ENCODE results near the gene MARS1. TPM values are rescaled to one million over a fixed set of nuclear protein-coding genes. Genes with fewer than 3 reads are reported as not detected.
A peak's percentile ranks its signal among the peaks of the same experiment; 100 is the strongest.

MARS1 gene
- total and polyA plus RNA-seq, 3 experiments from 2014 or later = 89.8 to 398 (median 386) TPM

GRCh38 chr12:57467915-57468314 lies 20.0 kb upstream of the MARS1 start:
- POLR2A ChIA-PET = no interaction called here
- Histone ChIP-seq H3K9me3 (ENCODE audit: low read length) (no peaks in the 10 kb centered on the region), H3K4me1 (ENCODE audit: insufficient read depth, low read length) (peaks cover 27% of the 10 kb centered on the region), H3K4me3 (ENCODE audit: low read length) (no peak overlapping the region), H3K36me3 (ENCODE audit: insufficient read depth, low read length) (peaks cover 29% of the 10 kb centered on the region), H3K27ac (ENCODE audit: low read depth, low read length) (no peak overlapping the region), H3K27me3 (ENCODE audit: insufficient read depth, low read length, poor library complexity, severe bottlenecking) (no peaks in the 10 kb centered on the region)
- Mint-ChIP-seq H3K36me3 (peaks cover 0 to 54% (median 11%) of the 10 kb centered on the region in 3 donors), H3K9me3 (peaks cover 0 to 2% (median 0%) of the 10 kb centered on the region in 5 donors), H3K27ac (peak overlapping the region in 5 of 8 donors; percentile 0 to 87 (median 72)), H3K4me3 (no peak overlapping the region), H3K4me1 (peaks cover 21 to 40% (median 21%) of the 10 kb centered on the region in 3 donors), H3K27me3 (peaks cover 0 to 2% of the 10 kb centered on the region in 2 donors)
- CTCF ChIA-PET = no interaction called here
- DNase-seq = no peak

DNA sequence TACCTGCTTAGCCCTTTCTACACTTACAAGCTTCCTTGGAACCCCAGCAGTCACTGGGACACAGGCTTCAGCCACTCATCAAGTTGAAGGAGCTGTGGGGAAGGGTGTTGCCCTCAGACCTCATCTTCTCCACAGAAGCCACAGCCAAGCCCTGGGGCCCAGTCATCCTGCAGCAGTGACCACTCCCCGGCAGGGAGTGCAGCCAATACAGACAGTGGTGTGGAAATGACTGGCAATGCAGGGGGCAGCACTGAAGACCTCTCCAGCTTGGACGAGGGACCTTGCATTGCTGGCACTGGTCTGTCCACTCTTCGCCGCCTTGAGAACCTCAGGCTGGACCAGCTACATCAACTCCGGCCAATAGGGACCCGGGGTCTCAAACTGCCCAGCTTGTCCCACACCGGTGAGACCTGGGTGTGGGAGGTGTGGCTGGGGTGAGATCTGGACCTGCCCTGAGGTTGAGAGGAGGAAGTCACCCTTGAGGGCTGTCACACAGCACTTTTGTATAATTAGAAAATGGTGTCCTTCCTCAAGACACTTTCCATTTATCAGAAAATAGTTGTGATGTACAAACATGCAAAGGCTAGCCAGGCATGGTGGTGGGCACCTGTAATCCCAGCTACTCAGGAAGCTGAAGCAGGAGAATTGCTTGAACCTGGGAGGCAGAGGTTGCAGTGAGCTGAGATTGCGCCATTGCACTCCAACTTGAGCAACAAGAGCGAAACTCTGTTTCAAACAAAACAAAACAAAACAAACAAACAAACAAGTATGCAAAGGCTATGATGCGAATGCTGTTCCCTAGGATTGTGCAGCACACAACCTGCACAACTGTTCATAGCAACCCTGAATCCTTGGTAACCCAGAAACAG lies 18.3 kb upstream of the MARS1 start:
- H3K36me3 Mint-ChIP-seq = peaks cover 8 to 68% (median 22%) of the 10 kb centered on the region in 3 donors
- H3K4me1 Mint-ChIP-seq = peaks cover 34 to 51% (median 34%) of the 10 kb centered on the region in 3 donors
- DNase-seq = no peak
- no peak overlapping the region for H3K4me3 ChIP-seq (ENCODE audit: low read length)
- no peaks in the 10 kb centered on the region for H3K9me3 ChIP-seq (ENCODE audit: low read length)
- no peaks in the 10 kb centered on the region for H3K27me3 Mint-ChIP-seq
- H3K27ac ChIP-seq (ENCODE audit: low read depth, low read length) = no peak overlapping the region
- H3K36me3 ChIP-seq (ENCODE audit: insufficient read depth, low read length) = peaks cover 42% of the 10 kb centered on the region
- ChIA-PET CTCF (interaction anchor here (1.8 to 1.9 kb wide), 2 partner anchors 9 to 11 kb away, joined by 7 to 9 read pairs; partner anchors contain the start of gene GLI1), POLR2A (no interaction called here)
- H3K4me3 Mint-ChIP-seq = no peak overlapping the region
- peaks cover 0 to 2% (median 0%) of the 10 kb centered on the region in 5 donors for H3K9me3 Mint-ChIP-seq
- H3K4me1 ChIP-seq (ENCODE audit: insufficient read depth, low read length) = peaks cover 40% of the 10 kb centered on the region
- peak overlapping the region in 6 of 8 donors; percentile 14 to 75 (median 47) for H3K27ac Mint-ChIP-seq
- H3K27me3 ChIP-seq (ENCODE audit: insufficient read depth, low read length, poor library complexity, severe bottlenecking) = no peaks in the 10 kb centered on the region

- peaks cover 0 to 2% (median 0%) of the 10 kb centered on the region in 5 donors for H3K9me3 Mint-ChIP-seq
- Histone ChIP-seq H3K27me3 (ENCODE audit: insufficient read depth, low read length, poor library complexity, severe bottlenecking) (no peaks in the 10 kb centered on the region), H3K4me3 (ENCODE audit: low read length) (no peak overlapping the region), H3K36me3 (ENCODE audit: insufficient read depth, low read length) (peaks cover 48% of the 10 kb centered on the region), H3K27ac (ENCODE audit: low read depth, low read length) (no peak overlapping the region), H3K9me3 (ENCODE audit: low read length) (no peaks in the 10 kb centered on the region), H3K4me1 (ENCODE audit: insufficient read depth, low read length) (peaks cover 49% of the 10 kb centered on the region)
- peaks cover 9 to 74% (median 25%) of the 10 kb centered on the region in 3 donors for H3K36me3 Mint-ChIP-seq
- POLR2A ChIA-PET = interaction anchor here (1.0 kb wide), 1 partner anchor 10 kb away, joined by 4 read pairs; no protein-coding TSS in a partner anchor
- no peak overlapping the region for H3K27ac Mint-ChIP-seq
- no peak overlapping the region for H3K4me3 Mint-ChIP-seq
- no peaks in the 10 kb centered on the region for H3K27me3 Mint-ChIP-seq
- no peak for DNase-seq
- H3K4me1 Mint-ChIP-seq = peaks cover 39 to 54% (median 40%) of the 10 kb centered on the region in 3 donors
- CTCF ChIA-PET = interaction anchor here (1.8 to 1.9 kb wide), 2 partner anchors 10 to 11 kb away, joined by 7 to 9 read pairs; partner anchors contain the start of gene GLI1
Observed at GRCh38 chr12:57470286-57470969, 17.4 kb upstream of the MARS1 start.

GRCh38 chr12:57470970-57471656 lies 16.8 kb upstream of the MARS1 start:
- ChIA-PET POLR2A (interaction anchor here (1.0 kb wide), 1 partner anchor 11 kb away, joined by 4 read pairs; no protein-coding TSS in a partner anchor), CTCF (interaction anchor here (0.7 to 1.8 kb wide), 4 partner anchors 8 to 14 kb away, joined by 3 to 9 read pairs (median 5); partner anchors contain the start of gene GLI1)
- no peak for DNase-seq
- Mint-ChIP-seq H3K4me1 (peaks cover 40 to 61% (median 46%) of the 10 kb centered on the region in 3 donors), H3K27ac (peak overlapping the region in 6 of 8 donors; percentile 17 to 94 (median 62)), H3K36me3 (peaks cover 9 to 80% (median 26%) of the 10 kb centered on the region in 3 donors), H3K9me3 (peaks cover 0 to 2% (median 0%) of the 10 kb centered on the region in 5 donors), H3K4me3 (no peak overlapping the region), H3K27me3 (no peaks in the 10 kb centered on the region)
- Histone ChIP-seq H3K9me3 (ENCODE audit: low read length) (no peaks in the 10 kb centered on the region), H3K27me3 (ENCODE audit: insufficient read depth, low read length, poor library complexity, severe bottlenecking) (no peaks in the 10 kb centered on the region), H3K4me1 (ENCODE audit: insufficient read depth, low read length) (peaks cover 56% of the 10 kb centered on the region), H3K27ac (ENCODE audit: low read depth, low read length) (no peak overlapping the region), H3K4me3 (ENCODE audit: low read length) (no peak overlapping the region), H3K36me3 (ENCODE audit: insufficient read depth, low read length) (peaks cover 48% of the 10 kb centered on the region)

DNA sequence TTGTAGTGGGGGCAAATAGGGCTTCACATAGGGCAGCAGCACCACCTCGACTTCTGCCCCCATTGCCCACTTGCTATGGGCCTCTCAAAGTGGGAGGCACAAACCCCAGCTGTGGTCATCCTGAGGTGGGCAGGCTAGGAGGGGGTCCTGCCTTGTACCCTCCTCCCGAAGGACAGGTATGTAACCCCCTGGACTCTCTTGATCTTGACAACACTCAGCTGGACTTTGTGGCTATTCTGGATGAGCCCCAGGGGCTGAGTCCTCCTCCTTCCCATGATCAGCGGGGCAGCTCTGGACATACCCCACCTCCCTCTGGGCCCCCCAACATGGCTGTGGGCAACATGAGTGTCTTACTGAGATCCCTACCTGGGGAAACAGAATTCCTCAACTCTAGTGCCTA lies 16.2 kb upstream of the MARS1 start:
- Mint-ChIP-seq H3K27me3 (no peaks in the 10 kb centered on the region), H3K36me3 (peaks cover 9 to 85% (median 28%) of the 10 kb centered on the region in 3 donors), H3K4me3 (peak overlapping the region in 1 of 7 donors; percentile 82), H3K9me3 (peaks cover 0 to 2% (median 0%) of the 10 kb centered on the region in 5 donors), H3K4me1 (peaks cover 45 to 65% (median 51%) of the 10 kb centered on the region in 3 donors), H3K27ac (peak overlapping the region in 4 of 8 donors; percentile 64 to 94 (median 82))
- H3K4me3 ChIP-seq (ENCODE audit: low read length) = no peak overlapping the region
- CTCF ChIA-PET = interaction anchor here (0.7 to 1.8 kb wide), 3 partner anchors 9 to 14 kb away, joined by 3 to 6 read pairs (median 4); no protein-coding TSS in a partner anchor
- H3K4me1 ChIP-seq (ENCODE audit: insufficient read depth, low read length) = peaks cover 61% of the 10 kb centered on the region
- H3K9me3 ChIP-seq (ENCODE audit: low read length) = no peaks in the 10 kb centered on the region
- H3K27me3 ChIP-seq (ENCODE audit: insufficient read depth, low read length, poor library complexity, severe bottlenecking) = no peaks in the 10 kb centered on the region
- H3K36me3 ChIP-seq (ENCODE audit: insufficient read depth, low read length) = peaks cover 48% of the 10 kb centered on the region
- no peak for DNase-seq
- POLR2A ChIA-PET = no interaction called here
- no peak overlapping the region for H3K27ac ChIP-seq (ENCODE audit: low read depth, low read length)

GRCh38 chr12:57472391-57472790 lies 15.5 kb upstream of the MARS1 start:
- peaks cover 9 to 88% (median 28%) of the 10 kb centered on the region in 3 donors for H3K36me3 Mint-ChIP-seq
- Histone ChIP-seq H3K9me3 (ENCODE audit: low read length) (no peaks in the 10 kb centered on the region), H3K4me3 (ENCODE audit: low read length) (no peak overlapping the region), H3K27me3 (ENCODE audit: insufficient read depth, low read length, poor library complexity, severe bottlenecking) (no peaks in the 10 kb centered on the region), H3K27ac (ENCODE audit: low read depth, low read length) (no peak overlapping the region), H3K36me3 (ENCODE audit: insufficient read depth, low read length) (peaks cover 48% of the 10 kb centered on the region), H3K4me1 (ENCODE audit: insufficient read depth, low read length) (peaks cover 61% of the 10 kb centered on the region)
- peak overlapping the region in 6 of 8 donors; percentile 58 to 87 (median 75) for H3K27ac Mint-ChIP-seq
- H3K4me3 Mint-ChIP-seq = peak overlapping the region in 3 of 7 donors; percentile 19 to 82 (median 78)
- H3K27me3 Mint-ChIP-seq = no peaks in the 10 kb centered on the region
- CTCF ChIA-PET = interaction anchor here (1.6 to 1.8 kb wide), 2 partner anchors 10 to 12 kb away, joined by 4 to 6 read pairs; no protein-coding TSS in a partner anchor
- peaks cover 0 to 2% (median 0%) of the 10 kb centered on the region in 5 donors for H3K9me3 Mint-ChIP-seq
- POLR2A ChIA-PET = no interaction called here
- H3K4me1 Mint-ChIP-seq = peaks cover 52 to 68% (median 58%) of the 10 kb centered on the region in 3 donors
- DNase-seq = no peak

- no peaks in the 10 kb centered on the region for H3K27me3 ChIP-seq (ENCODE audit: insufficient read depth, low read length, poor library complexity, severe bottlenecking)
- H3K36me3 ChIP-seq (ENCODE audit: insufficient read depth, low read length) = peaks cover 48% of the 10 kb centered on the region
- Mint-ChIP-seq H3K9me3 (no peaks in the 10 kb centered on the region), H3K27ac (peak overlapping the region in 5 of 8 donors; percentile 4 to 92 (median 85)), H3K4me1 (peaks cover 55 to 76% (median 64%) of the 10 kb centered on the region in 3 donors), H3K36me3 (peaks cover 9 to 87% (median 23%) of the 10 kb centered on the region in 3 donors), H3K4me3 (peak overlapping the region in 5 of 7 donors; percentile 19 to 86 (median 59)), H3K27me3 (peaks cover 0 to 1% of the 10 kb centered on the region in 2 donors)
- H3K9me3 ChIP-seq (ENCODE audit: low read length) = no peaks in the 10 kb centered on the region
- no peak overlapping the region for H3K4me3 ChIP-seq (ENCODE audit: low read length)
- POLR2A ChIA-PET = no interaction called here
- H3K27ac ChIP-seq (ENCODE audit: low read depth, low read length) = no peak overlapping the region
- CTCF ChIA-PET = interaction anchor here (2.3 to 10.4 kb wide), 2 partner anchors 13 to 17 kb away, joined by 9 to 167 read pairs; partner anchors contain the start of genes GLI1 and INHBE
- peaks cover 67% of the 10 kb centered on the region for H3K4me1 ChIP-seq (ENCODE audit: insufficient read depth, low read length)
- no peak for DNase-seq
Observed at GRCh38 chr12:57473392-57473791, 14.5 kb upstream of the MARS1 start.

Measured in CD8-positive, alpha-beta memory T cell (primary cell).